Activated CD4-positive, CD25-positive, alpha-beta regulatory T cell treated with anti-CD3 and anti-CD28 coated beads, Interleukin-2, amount 50 U/mL, for 24 hours (primary cell): ENCODE measurements around the gene SOHLH1.

ENCODE experiments used
- ATAC-seq, 2 donors: fragments of 150-1000 bp; cut with Tn5 transposase; one replicate each; pipeline ENCODE4 v1.10.0; 2021; ENCODE audit warnings: mild to moderate bottlenecking in 1 of 2, moderate library complexity in 1 of 2

The SOHLH1 gene

GRCh38 chr9:135699440-135699839 is at the start of gene SOHLH1:
Gene SOHLH1 (minus strand): TSS chr9:135699481. CDS start chr9:135699467, 14 bp downstream.
- no peak for ATAC-seq

- ATAC-seq: no peak
Observed at GRCh38 chr9:135748676-135749075, 49.4 kb upstream of the SOHLH1 start.

GRCh38 chr9:135747311-135747710 is 48.0 kb upstream of the SOHLH1 start:
- no peak for ATAC-seq

GRCh38 chr9:135746565-135746964 is 47.3 kb upstream of the SOHLH1 start:
- no peak for ATAC-seq

- ATAC-seq: no peak
Observed at GRCh38 chr9:135745686-135746324, 46.5 kb upstream of the SOHLH1 start.

GRCh38 chr9:135745189-135745588 is 45.9 kb upstream of the SOHLH1 start:
- no peak for ATAC-seq

GRCh38 chr9:135744333-135745070 is 45.2 kb upstream of the SOHLH1 start:
- ATAC-seq: no peak

GRCh38 chr9:135743546-135744332 is 44.5 kb upstream of the SOHLH1 start:
- no peak for ATAC-seq

- no peak for ATAC-seq
Observed at GRCh38 chr9:135743021-135743420, 43.7 kb upstream of the SOHLH1 start.

GRCh38 chr9:135741276-135742219 is 42.3 kb upstream of the SOHLH1 start:
- ATAC-seq: no peak

- no peak for ATAC-seq
Observed at GRCh38 chr9:135739271-135740220, 40.3 kb upstream of the SOHLH1 start.

- no peak for ATAC-seq
Observed at GRCh38 chr9:135737840-135738521, 38.7 kb upstream of the SOHLH1 start.

- no peak for ATAC-seq
Observed at GRCh38 chr9:135736979-135737839, 37.9 kb upstream of the SOHLH1 start.

GRCh38 chr9:135736272-135736978 is 37.1 kb upstream of the SOHLH1 start:
- no peak for ATAC-seq

GRCh38 chr9:135734616-135735144 is 35.4 kb upstream of the SOHLH1 start:
- ATAC-seq: no peak

GRCh38 chr9:135732569-135733257 is 33.4 kb upstream of the SOHLH1 start:
- ATAC-seq: no peak

GRCh38 chr9:135731454-135731853 is 32.2 kb upstream of the SOHLH1 start:
- no peak for ATAC-seq

GRCh38 chr9:135729480-135729879 is 30.2 kb upstream of the SOHLH1 start:
- ATAC-seq: no peak
